PFSK-1 (cell line): ENCODE data around the gene RAPGEF3.

ENCODE experiments used
- FOXP2 ChIP-seq: optimal IDR thresholded peaks from 2 replicates; pipeline ENCODE3; 2011; ENCODE audit warnings: borderline replicate concordance, control low read depth, inconsistent platforms; ENCODE audit not compliant: insufficient read depth; ENCODE audit errors: extremely low read length, extremely low read depth
- POLR2AphosphoS5 ChIP-seq: IDR thresholded peaks from 2 replicates; pipeline ENCODE4 v1.6.1; 2012; ENCODE audit warnings: low read depth, mild to moderate bottlenecking, control low read depth, low read length, moderate library complexity
- REST ChIP-seq, 2 experiments: IDR thresholded peaks; 2 replicates each; pipeline versions ENCODE4 v1.6.1 to v1.8.0; 2011 to 2012; ENCODE audit warnings: low read depth in 2 of 2, low read length in 2 of 2, control low read depth in 1 of 2, inconsistent platforms in 1 of 2, mild to moderate bottlenecking in 1 of 2, moderate library complexity in 1 of 2; ENCODE audit not compliant: insufficient read depth in 1 of 2
- SIN3A ChIP-seq: IDR thresholded peaks from 2 replicates; pipeline ENCODE4 v1.6.1; 2012; ENCODE audit warnings: mild to moderate bottlenecking, low read length, moderate library complexity, borderline replicate concordance; ENCODE audit not compliant: insufficient read depth
- TAF1 ChIP-seq: IDR thresholded peaks from 2 replicates; pipeline ENCODE4 v1.6.1; 2012; ENCODE audit warnings: low read length, control low read depth, borderline replicate concordance; ENCODE audit not compliant: insufficient read depth

GRCh38 chr12:47753021-47754001 lies 5.4 kb downstream of the RAPGEF3 start:
- TF ChIP-seq REST (IDR thresholded peaks at IDR 0.05; ENCODE audit: insufficient read depth in 1 of 2, low read depth in 2 of 2, low read length in 2 of 2): no peak
- no peak for TF ChIP-seq POLR2AphosphoS5
- no peak for TF ChIP-seq TAF1
- no peak for TF ChIP-seq FOXP2
- no peak for TF ChIP-seq SIN3A
